OCI-LY3 (cell line): Measurements from ENCODE around the gene CFAP161.

Experiments
- H2AFZ ChIP-seq: fragments of 200-600, 300-600 bp; shearing (Covaris generic); 2 replicates; pipeline ENCODE4 v1.6.0; 2014; ENCODE audit warnings: antibody characterized with exemption, low read depth, low read length
- H3K27ac ChIP-seq: fragments of 200-600, 300-600 bp; sonication (generic); 2 replicates; pipeline ENCODE4 v1.5.1; 2014; ENCODE audit warnings: mild to moderate bottlenecking, low read length, moderate library complexity, mixed read lengths
- H3K27me3 ChIP-seq: fragments of 200-600, 300-600 bp; sonication (generic); 2 replicates; pipeline ENCODE4 v1.6.1; 2014; ENCODE audit warnings: low read depth, low read length, mixed read lengths
- H3K36me3 ChIP-seq: fragments of 200-600, 300-600 bp; sonication (generic); replicated peaks from 2 replicates; pipeline ENCODE3; 2014; ENCODE audit warnings: low read depth, low read length, mixed read lengths
- H3K4me1 ChIP-seq: fragments of 300-600, 200-600 bp; sonication (generic); 2 replicates; pipeline ENCODE4 v1.6.1; 2014; ENCODE audit warnings: low read length, mixed read lengths
- H3K4me2 ChIP-seq: fragments of 200-600, 300-600 bp; sonication (generic); 2 replicates; pipeline ENCODE4 v1.6.1; 2014; ENCODE audit warnings: low read length, mixed read lengths
- H3K4me3 ChIP-seq: fragments of 300-600, 200-600 bp; sonication (generic); 2 replicates; pipeline ENCODE4 v1.5.1; 2014; ENCODE audit warnings: antibody characterized with exemption, mild to moderate bottlenecking, low read length, moderate library complexity
- H3K79me2 ChIP-seq: fragments of 300-600, 200-600 bp; shearing (Covaris generic); 2 replicates; pipeline ENCODE4 v1.6.1; 2014; ENCODE audit warnings: mild to moderate bottlenecking, low read length, mixed read lengths
- H3K9ac ChIP-seq: fragments of 300-600, 200-600 bp; shearing (Covaris generic); 2 replicates; pipeline ENCODE4 v1.6.0; 2014; ENCODE audit warnings: mild to moderate bottlenecking, low read length, moderate library complexity
- H3K9me3 ChIP-seq: fragments of 200-600, 300-600 bp; shearing (Covaris generic); 2 replicates; pipeline ENCODE4 v1.6.1; 2014; ENCODE audit warnings: low read length, mixed read lengths; ENCODE audit not compliant: insufficient read depth
- H4K20me1 ChIP-seq: fragments of 200-600, 300-600 bp; sonication (generic); 2 replicates; pipeline ENCODE4 v1.6.1; 2016; ENCODE audit warnings: low read length, mixed read lengths; ENCODE audit not compliant: insufficient read depth
- EZH2phosphoT487 ChIP-seq: fragments of 200-600 bp; shearing (Covaris generic); IDR thresholded peaks from 2 replicates; pipeline ENCODE4 v1.6.1; 2018; ENCODE audit warnings: antibody characterized with exemption, mixed run types, low read depth
- TF ChIP-seq, protein P1 (sequence below): fragments of 200-600, 300-600 bp; sonication (generic); IDR thresholded peaks from 2 replicates; pipeline ENCODE4 v1.5.1; 2014; ENCODE audit warnings: antibody characterized with exemption, low read length, low read depth

CFAP161 gene

DNA sequence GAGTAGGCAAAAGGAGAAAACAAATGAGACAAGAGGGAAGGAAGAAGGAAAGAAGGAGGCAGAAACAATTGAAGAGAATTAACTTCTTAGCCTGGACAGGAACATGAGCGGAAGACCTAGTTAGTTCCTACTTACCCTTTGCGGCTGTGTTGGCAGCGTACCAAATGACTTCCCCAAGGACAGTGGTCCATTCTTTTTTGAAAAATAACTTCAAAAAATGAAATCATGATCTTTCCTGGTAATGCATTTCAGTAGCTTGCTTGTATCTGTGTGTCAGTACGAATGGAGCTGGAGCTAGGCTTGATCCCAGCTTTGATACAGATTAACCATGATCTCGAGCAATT is 41.5 kb upstream of the CFAP161 start:
- Histone ChIP-seq H3K9me3 (no peaks in the 10 kb centered on the region), H3K4me3 (no peak overlapping the region), H3K27me3 (peaks cover 40% of the 10 kb centered on the region), H3K27ac (no peak overlapping the region), H4K20me1 (no peaks in the 10 kb centered on the region), H3K79me2 (no peaks in the 10 kb centered on the region), H3K4me1 (no peaks in the 10 kb centered on the region), H3K4me2 (no peak overlapping the region), H2AFZ (no peak overlapping the region), H3K9ac (no peak overlapping the region), H3K36me3 (no peaks in the 10 kb centered on the region)
- no peak for TF ChIP-seq EZH2phosphoT487
- TF ChIP-seq, protein P1, sequence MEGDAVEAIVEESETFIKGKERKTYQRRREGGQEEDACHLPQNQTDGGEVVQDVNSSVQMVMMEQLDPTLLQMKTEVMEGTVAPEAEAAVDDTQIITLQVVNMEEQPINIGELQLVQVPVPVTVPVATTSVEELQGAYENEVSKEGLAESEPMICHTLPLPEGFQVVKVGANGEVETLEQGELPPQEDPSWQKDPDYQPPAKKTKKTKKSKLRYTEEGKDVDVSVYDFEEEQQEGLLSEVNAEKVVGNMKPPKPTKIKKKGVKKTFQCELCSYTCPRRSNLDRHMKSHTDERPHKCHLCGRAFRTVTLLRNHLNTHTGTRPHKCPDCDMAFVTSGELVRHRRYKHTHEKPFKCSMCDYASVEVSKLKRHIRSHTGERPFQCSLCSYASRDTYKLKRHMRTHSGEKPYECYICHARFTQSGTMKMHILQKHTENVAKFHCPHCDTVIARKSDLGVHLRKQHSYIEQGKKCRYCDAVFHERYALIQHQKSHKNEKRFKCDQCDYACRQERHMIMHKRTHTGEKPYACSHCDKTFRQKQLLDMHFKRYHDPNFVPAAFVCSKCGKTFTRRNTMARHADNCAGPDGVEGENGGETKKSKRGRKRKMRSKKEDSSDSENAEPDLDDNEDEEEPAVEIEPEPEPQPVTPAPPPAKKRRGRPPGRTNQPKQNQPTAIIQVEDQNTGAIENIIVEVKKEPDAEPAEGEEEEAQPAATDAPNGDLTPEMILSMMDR = no peak

DNA sequence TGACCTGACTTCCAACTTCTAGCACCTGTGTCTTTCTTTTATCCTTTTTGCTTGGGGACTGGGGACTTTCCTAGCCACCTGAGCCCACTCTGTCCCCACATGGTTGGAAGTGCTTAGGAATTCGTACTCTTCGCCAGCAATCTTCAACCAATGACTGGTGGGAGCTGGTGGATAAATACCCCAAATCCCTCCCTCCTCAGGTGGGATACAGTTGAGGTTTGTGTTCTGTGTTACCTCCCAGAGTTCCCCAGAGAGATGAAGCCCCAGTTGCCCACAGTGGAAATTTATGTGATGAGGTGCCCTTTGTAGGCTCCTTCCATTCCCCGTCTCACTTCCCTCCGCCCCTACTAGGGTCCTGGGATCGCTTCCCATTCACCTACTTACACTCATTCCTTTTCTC is 40.1 kb upstream of the CFAP161 start:
- TF ChIP-seq EZH2phosphoT487 = no peak
- TF ChIP-seq, protein P1 = no peak
- no peaks in the 10 kb centered on the region for H3K9me3 ChIP-seq
- H3K4me3 ChIP-seq = no peak overlapping the region
- no peaks in the 10 kb centered on the region for H3K79me2 ChIP-seq
- H3K4me1 ChIP-seq = no peaks in the 10 kb centered on the region
- H3K27me3 ChIP-seq = peaks cover 47% of the 10 kb centered on the region
- H3K27ac ChIP-seq = no peak overlapping the region
- no peak overlapping the region for H2AFZ ChIP-seq
- no peak overlapping the region for H3K4me2 ChIP-seq
- H3K36me3 ChIP-seq = no peaks in the 10 kb centered on the region
- no peaks in the 10 kb centered on the region for H4K20me1 ChIP-seq
- no peak overlapping the region for H3K9ac ChIP-seq

DNA sequence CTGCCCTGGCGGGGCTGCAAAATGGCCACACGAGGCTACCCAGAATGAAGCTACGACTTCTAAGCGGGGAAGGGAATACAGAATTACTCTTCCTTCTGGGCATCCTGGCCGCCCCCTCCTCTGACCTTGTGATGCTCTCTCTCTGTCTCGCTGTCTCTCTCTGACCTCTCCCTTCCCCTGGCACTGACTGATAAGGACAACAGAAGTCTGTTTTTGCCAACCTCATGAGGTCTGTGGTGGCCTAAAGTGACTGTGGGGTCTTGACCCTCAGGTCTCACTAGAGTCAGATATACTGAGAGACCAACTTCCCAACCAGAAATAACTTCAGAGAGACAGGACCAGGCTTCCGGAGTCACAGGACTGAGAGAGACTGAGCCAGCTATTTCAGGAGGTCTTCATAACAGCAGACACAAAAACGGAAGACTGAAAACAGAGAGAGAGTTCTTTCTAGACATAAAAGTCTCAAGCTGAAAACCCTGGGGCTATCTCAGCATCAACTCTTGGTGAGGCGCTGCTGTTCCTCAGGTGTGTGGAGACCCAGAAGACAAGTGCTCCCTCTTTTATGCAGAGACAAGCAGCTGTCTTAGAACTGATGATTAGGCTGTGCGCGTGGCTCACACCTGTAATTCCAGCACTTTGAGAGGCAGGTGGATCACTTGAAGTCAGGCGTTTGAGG is 38.2 kb upstream of the CFAP161 start:
- H3K4me1 ChIP-seq = no peaks in the 10 kb centered on the region
- H3K9me3 ChIP-seq = no peaks in the 10 kb centered on the region
- no peak for TF ChIP-seq EZH2phosphoT487
- TF ChIP-seq, protein P1 = no peak
- H3K36me3 ChIP-seq = no peaks in the 10 kb centered on the region
- no peaks in the 10 kb centered on the region for H3K79me2 ChIP-seq
- H3K9ac ChIP-seq = no peak overlapping the region
- no peak overlapping the region for H3K4me3 ChIP-seq
- H4K20me1 ChIP-seq = no peaks in the 10 kb centered on the region
- H3K4me2 ChIP-seq = no peak overlapping the region
- H3K27ac ChIP-seq = no peak overlapping the region
- H2AFZ ChIP-seq = no peak overlapping the region
- peaks cover 41% of the 10 kb centered on the region for H3K27me3 ChIP-seq

DNA sequence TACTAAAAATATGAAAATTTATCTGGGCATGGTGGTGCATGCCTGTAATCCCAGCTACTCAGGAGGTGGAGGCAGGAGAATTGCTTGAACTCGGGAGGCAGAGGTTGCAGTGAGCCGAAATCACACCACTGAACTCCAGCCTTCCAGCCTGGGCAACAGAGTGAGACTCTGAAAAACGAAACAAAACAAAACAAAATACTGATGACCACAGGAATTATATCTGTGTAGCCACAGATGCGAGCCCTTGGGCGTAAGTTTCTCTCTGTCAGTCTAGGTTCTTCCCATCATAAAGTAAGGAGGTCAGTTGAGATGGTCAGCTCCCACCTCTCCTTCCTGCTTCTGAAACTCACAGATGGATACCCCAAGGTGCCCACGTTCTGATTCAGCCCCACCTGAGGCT is 37.7 kb upstream of the CFAP161 start:
- no peak overlapping the region for H3K27ac ChIP-seq
- no peak overlapping the region for H3K4me3 ChIP-seq
- peaks cover 41% of the 10 kb centered on the region for H3K27me3 ChIP-seq
- no peaks in the 10 kb centered on the region for H3K4me1 ChIP-seq
- H3K9me3 ChIP-seq = no peaks in the 10 kb centered on the region
- no peak overlapping the region for H3K9ac ChIP-seq
- H3K4me2 ChIP-seq = no peak overlapping the region
- H3K79me2 ChIP-seq = no peaks in the 10 kb centered on the region
- H3K36me3 ChIP-seq = no peaks in the 10 kb centered on the region
- H2AFZ ChIP-seq = no peak overlapping the region
- TF ChIP-seq, protein P1 = no peak
- TF ChIP-seq EZH2phosphoT487 = no peak
- no peaks in the 10 kb centered on the region for H4K20me1 ChIP-seq
